Fibroblast of pulmonary artery (primary cell): Measurements from ENCODE around the gene ARHGAP24.

Source experiments
- DNase-seq: peaks from one replicate; pipeline ENCODE4 v3.0.0-alpha.2; 2010; ENCODE audit warnings: low read depth
- H3K4me3 ChIP-seq: replicated peaks from 2 replicates; pipeline ENCODE4 v1.5.1; 2011; ENCODE audit warnings: low read depth, mild to moderate bottlenecking, control low read depth, low read length, moderate library complexity
- CTCF ChIP-seq: IDR thresholded peaks from 2 replicates; pipeline ENCODE4 v1.5.1; 2011; ENCODE audit warnings: mild to moderate bottlenecking, control low read depth, low read length, inconsistent platforms; ENCODE audit errors: missing control alignments

ARHGAP24 gene

GRCh38 chr4:85774489-85774888 lies 299.5 kb downstream of the ARHGAP24 start:
- H3K4me3 ChIP-seq = no peak overlapping the region
- TF ChIP-seq CTCF = no peak
- DNase-seq = no peak

GRCh38 chr4:85776096-85776495 lies 301.1 kb downstream of the ARHGAP24 start:
- DNase-seq = no peak
- H3K4me3 ChIP-seq = no peak overlapping the region
- no peak for TF ChIP-seq CTCF

- H3K4me3 ChIP-seq = no peak overlapping the region
- peak; percentile 39 for DNase-seq
- TF ChIP-seq CTCF = no peak
Observed at GRCh38 chr4:85776579-85776978, 301.6 kb downstream of the ARHGAP24 start.

- no peak for TF ChIP-seq CTCF
- peak; percentile 61 for DNase-seq
- H3K4me3 ChIP-seq = peak overlapping the region; percentile 72
Observed at GRCh38 chr4:85777908-85778631, 303.1 kb downstream of the ARHGAP24 start.

GRCh38 chr4:85778632-85779131 lies 303.7 kb downstream of the ARHGAP24 start:
- no peak for TF ChIP-seq CTCF
- peak overlapping the region; percentile 72 for H3K4me3 ChIP-seq
- peak; percentile 61 for DNase-seq

- H3K4me3 ChIP-seq = peak overlapping the region; percentile 72
- DNase-seq = peak; percentile 81
- peak; percentile 1 for TF ChIP-seq CTCF
Observed at GRCh38 chr4:85779165-85779564, 304.2 kb downstream of the ARHGAP24 start.

GRCh38 chr4:85780664-85781063 lies 305.7 kb downstream of the ARHGAP24 start:
- peak; percentile 84 for DNase-seq
- peak overlapping the region; percentile 72 for H3K4me3 ChIP-seq
- TF ChIP-seq CTCF = no peak
